ENCODE results near the gene ZFYVE16.

GRCh38 chr5:80374188-80374587, 33.7 kb upstream of the ZFYVE16 start:
- no peak for TF ChIP-seq CTCF (conservative IDR thresholded peaks at IDR 0.05; ENCODE audit: low read depth, low read length)
- TF ChIP-seq CEBPB (IDR thresholded peaks at IDR 0.05; ENCODE audit: low read depth, low read length): no peak
- no peak for TF ChIP-seq MXI1 (IDR thresholded peaks at IDR 0.05; ENCODE audit: borderline replicate concordance, low read depth, low read length)
- TF ChIP-seq POLR2A (IDR thresholded peaks at IDR 0.05; ENCODE audit: low read depth, low read length): no peak
- TF ChIP-seq MAFK (IDR thresholded peaks at IDR 0.05; ENCODE audit: low read depth, low read length): no peak
